ENCODE results near the gene TRIM46. TPM values are rescaled to one million over a fixed set of nuclear protein-coding genes. Genes with fewer than 3 reads are reported as not detected.
"Not testable (repeated sequence)": the region's sequence is repeated elsewhere in the genome, so short reads cannot be mapped to it uniquely, and the experiment has no call there.

The TRIM46 gene
- polyA plus RNA-seq, 3 donors: 0.13 TPM; not detected in 2

GRCh38 chr1:155187456-155187891, 13.8 kb downstream of the TRIM46 start:
- Histone ChIP-seq H3K27ac (ENCODE audit: low read depth in 1 of 2, low read length in 2 of 2) (no peak overlapping the region), H3K9me3 (replicated peaks in 1 of 2; ENCODE audit: control insufficient read depth in 1 of 2, insufficient read depth in 1 of 2, low read length in 2 of 2) (no peaks in the 10 kb centered on the region), H3K27me3 (ENCODE audit: control insufficient read depth in 2 of 2, insufficient read depth in 2 of 2, low read length in 2 of 2) (no peaks in the 10 kb centered on the region), H3K9ac (ENCODE audit: insufficient read depth, low read length, poor library complexity, severe bottlenecking) (no peak overlapping the region), H3K4me2 (replicated peaks; ENCODE audit: extremely low read depth, low read length, poor library complexity, severe bottlenecking) (no peak overlapping the region), H3K4me3 (replicated peaks in 1 of 3; ENCODE audit: low read depth in 2 of 3, low read length in 3 of 3) (no peak overlapping the region), H2AFZ (ENCODE audit: insufficient read depth, low read depth, low read length, poor library complexity, severe bottlenecking) (no peak overlapping the region), H3K79me2 (ENCODE audit: insufficient read depth, low read length) (no peaks in the 10 kb centered on the region), H4K20me1 (ENCODE audit: insufficient read depth, low read length) (no peaks in the 10 kb centered on the region), H3K36me3 (replicated peaks in 1 of 2; ENCODE audit: control insufficient read depth in 1 of 2, insufficient read depth in 2 of 2, low read length in 2 of 2) (no peaks in the 10 kb centered on the region), H3K4me1 (ENCODE audit: control insufficient read depth in 1 of 2, insufficient read depth in 2 of 2, low read length in 2 of 2) (peaks cover 18 to 20% of the 10 kb centered on the region in 2 donors)
- Mint-ChIP-seq H3K4me1 (peaks cover 16% of the 10 kb centered on the region), H3K27ac (no peak overlapping the region), H3K27me3 (ENCODE audit: low read depth in 3 of 3) (peaks cover 4 to 16% (median 8%) of the 10 kb centered on the region in 3 donors), H3K9me3 (peaks cover 0 to 2% (median 0%) of the 10 kb centered on the region in 7 donors), H3K4me3 (no peak overlapping the region), H3K36me3 (peaks cover 0 to 3% of the 10 kb centered on the region in 2 donors)
- DNase-seq: no peak
- TF ChIP-seq, protein P1, sequence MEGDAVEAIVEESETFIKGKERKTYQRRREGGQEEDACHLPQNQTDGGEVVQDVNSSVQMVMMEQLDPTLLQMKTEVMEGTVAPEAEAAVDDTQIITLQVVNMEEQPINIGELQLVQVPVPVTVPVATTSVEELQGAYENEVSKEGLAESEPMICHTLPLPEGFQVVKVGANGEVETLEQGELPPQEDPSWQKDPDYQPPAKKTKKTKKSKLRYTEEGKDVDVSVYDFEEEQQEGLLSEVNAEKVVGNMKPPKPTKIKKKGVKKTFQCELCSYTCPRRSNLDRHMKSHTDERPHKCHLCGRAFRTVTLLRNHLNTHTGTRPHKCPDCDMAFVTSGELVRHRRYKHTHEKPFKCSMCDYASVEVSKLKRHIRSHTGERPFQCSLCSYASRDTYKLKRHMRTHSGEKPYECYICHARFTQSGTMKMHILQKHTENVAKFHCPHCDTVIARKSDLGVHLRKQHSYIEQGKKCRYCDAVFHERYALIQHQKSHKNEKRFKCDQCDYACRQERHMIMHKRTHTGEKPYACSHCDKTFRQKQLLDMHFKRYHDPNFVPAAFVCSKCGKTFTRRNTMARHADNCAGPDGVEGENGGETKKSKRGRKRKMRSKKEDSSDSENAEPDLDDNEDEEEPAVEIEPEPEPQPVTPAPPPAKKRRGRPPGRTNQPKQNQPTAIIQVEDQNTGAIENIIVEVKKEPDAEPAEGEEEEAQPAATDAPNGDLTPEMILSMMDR (IDR thresholded peaks at IDR 0.05): no peak
- intact Hi-C loops (cut with micrococcal nuclease): no loop called here
- WGBS (ENCODE audit: insufficient coverage): 80% methylated on average over 14 of the region's 16 CpGs

GRCh38 chr1:155188268-155188667, 14.6 kb downstream of the TRIM46 start:
- Histone ChIP-seq H4K20me1 (ENCODE audit: insufficient read depth, low read length) (no peaks in the 10 kb centered on the region), H3K9ac (ENCODE audit: insufficient read depth, low read length, poor library complexity, severe bottlenecking) (no peak overlapping the region), H3K27me3 (ENCODE audit: control insufficient read depth in 2 of 2, insufficient read depth in 2 of 2, low read length in 2 of 2) (no peaks in the 10 kb centered on the region), H2AFZ (ENCODE audit: insufficient read depth, low read depth, low read length, poor library complexity, severe bottlenecking) (no peak overlapping the region), H3K4me1 (ENCODE audit: control insufficient read depth in 1 of 2, insufficient read depth in 2 of 2, low read length in 2 of 2) (peaks cover 25 to 28% of the 10 kb centered on the region in 2 donors), H3K27ac (ENCODE audit: low read depth in 1 of 2, low read length in 2 of 2) (no peak overlapping the region), H3K79me2 (ENCODE audit: insufficient read depth, low read length) (no peaks in the 10 kb centered on the region), H3K9me3 (replicated peaks in 1 of 2; ENCODE audit: control insufficient read depth in 1 of 2, insufficient read depth in 1 of 2, low read length in 2 of 2) (no peaks in the 10 kb centered on the region), H3K4me2 (replicated peaks; ENCODE audit: extremely low read depth, low read length, poor library complexity, severe bottlenecking) (no peak overlapping the region), H3K4me3 (replicated peaks in 1 of 3; ENCODE audit: low read depth in 2 of 3, low read length in 3 of 3) (no peak overlapping the region), H3K36me3 (replicated peaks in 1 of 2; ENCODE audit: control insufficient read depth in 1 of 2, insufficient read depth in 2 of 2, low read length in 2 of 2) (no peaks in the 10 kb centered on the region)
- peak overlapping the region in 1 of 7 donors; percentile 56 for H3K27ac Mint-ChIP-seq
- H3K4me1 Mint-ChIP-seq: peaks cover 23% of the 10 kb centered on the region
- intact Hi-C loops (cut with micrococcal nuclease): no loop called here
- 98% methylated on average over 7 of the region's 14 CpGs for WGBS (ENCODE audit: insufficient coverage)
- peaks cover 4 to 16% (median 8%) of the 10 kb centered on the region in 3 donors for H3K27me3 Mint-ChIP-seq (ENCODE audit: low read depth in 3 of 3)
- H3K9me3 Mint-ChIP-seq: peaks cover 0 to 2% (median 0%) of the 10 kb centered on the region in 7 donors
- H3K36me3 Mint-ChIP-seq: peaks cover 0 to 3% of the 10 kb centered on the region in 2 donors
- TF ChIP-seq, protein P1 (IDR thresholded peaks at IDR 0.05): no peak
- no peak overlapping the region for H3K4me3 Mint-ChIP-seq
- no peak for DNase-seq

DNA sequence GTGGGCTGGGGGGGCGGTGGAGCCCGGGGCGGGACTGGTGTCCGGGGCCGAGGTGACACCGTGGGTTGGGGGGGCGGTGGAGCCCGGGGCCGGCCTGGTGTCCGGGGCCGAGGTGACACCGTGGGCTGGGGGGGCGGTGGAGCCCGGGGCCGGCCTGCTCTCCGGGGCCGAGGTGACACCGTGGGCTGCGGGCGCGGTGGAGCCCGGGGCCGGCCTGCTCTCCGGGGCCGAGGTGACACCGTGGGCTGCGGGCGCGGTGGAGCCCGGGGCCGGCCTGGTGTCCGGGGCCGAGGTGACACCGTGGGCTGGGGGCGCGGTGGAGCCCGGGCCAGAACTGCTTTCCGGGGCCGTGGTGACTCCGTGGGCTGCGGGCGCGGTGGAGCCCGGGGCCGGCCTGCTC, 16.3 kb downstream of the TRIM46 start:
- H4K20me1 ChIP-seq (ENCODE audit: insufficient read depth, low read length); H3K9me3 ChIP-seq (replicated peaks in 1 of 2; ENCODE audit: control insufficient read depth in 1 of 2, insufficient read depth in 1 of 2, low read length in 2 of 2); H3K36me3 ChIP-seq (replicated peaks in 1 of 2; ENCODE audit: control insufficient read depth in 1 of 2, insufficient read depth in 2 of 2, low read length in 2 of 2); H3K4me3 Mint-ChIP-seq; H3K27ac Mint-ChIP-seq; H3K27me3 ChIP-seq (ENCODE audit: control insufficient read depth in 2 of 2, insufficient read depth in 2 of 2, low read length in 2 of 2); H3K9ac ChIP-seq (ENCODE audit: insufficient read depth, low read length, poor library complexity, severe bottlenecking); DNase-seq; intact Hi-C loops (cut with micrococcal nuclease); H3K4me3 ChIP-seq (replicated peaks in 1 of 3; ENCODE audit: low read depth in 2 of 3, low read length in 3 of 3); H3K9me3 Mint-ChIP-seq; H2AFZ ChIP-seq (ENCODE audit: insufficient read depth, low read depth, low read length, poor library complexity, severe bottlenecking); H3K4me2 ChIP-seq (replicated peaks; ENCODE audit: extremely low read depth, low read length, poor library complexity, severe bottlenecking); H3K36me3 Mint-ChIP-seq; H3K79me2 ChIP-seq (ENCODE audit: insufficient read depth, low read length); H3K27ac ChIP-seq (ENCODE audit: low read depth in 1 of 2, low read length in 2 of 2): not testable (repeated sequence)
- peaks cover 33% of the 10 kb centered on the region for H3K4me1 Mint-ChIP-seq
- peaks cover 19 to 29% (median 19%) of the 10 kb centered on the region in 3 donors for H3K27me3 Mint-ChIP-seq (ENCODE audit: low read depth in 3 of 3)
- H3K4me1 ChIP-seq (ENCODE audit: control insufficient read depth in 1 of 2, insufficient read depth in 2 of 2, low read length in 2 of 2): peaks cover 37 to 40% of the 10 kb centered on the region in 2 donors
- 98% methylated on average over 16 of the region's 45 CpGs for WGBS (ENCODE audit: insufficient coverage)

All from CD14-positive monocyte (primary cell).